ENCODE measurements around the gene PSD. TPM values are rescaled to one million over a fixed set of nuclear protein-coding genes. Genes with fewer than 3 reads are reported as not detected.

The PSD gene
- total RNA-seq, 4 donors from 2014 or later: 0.30 to 1.1 (median 0.70) TPM

DNA sequence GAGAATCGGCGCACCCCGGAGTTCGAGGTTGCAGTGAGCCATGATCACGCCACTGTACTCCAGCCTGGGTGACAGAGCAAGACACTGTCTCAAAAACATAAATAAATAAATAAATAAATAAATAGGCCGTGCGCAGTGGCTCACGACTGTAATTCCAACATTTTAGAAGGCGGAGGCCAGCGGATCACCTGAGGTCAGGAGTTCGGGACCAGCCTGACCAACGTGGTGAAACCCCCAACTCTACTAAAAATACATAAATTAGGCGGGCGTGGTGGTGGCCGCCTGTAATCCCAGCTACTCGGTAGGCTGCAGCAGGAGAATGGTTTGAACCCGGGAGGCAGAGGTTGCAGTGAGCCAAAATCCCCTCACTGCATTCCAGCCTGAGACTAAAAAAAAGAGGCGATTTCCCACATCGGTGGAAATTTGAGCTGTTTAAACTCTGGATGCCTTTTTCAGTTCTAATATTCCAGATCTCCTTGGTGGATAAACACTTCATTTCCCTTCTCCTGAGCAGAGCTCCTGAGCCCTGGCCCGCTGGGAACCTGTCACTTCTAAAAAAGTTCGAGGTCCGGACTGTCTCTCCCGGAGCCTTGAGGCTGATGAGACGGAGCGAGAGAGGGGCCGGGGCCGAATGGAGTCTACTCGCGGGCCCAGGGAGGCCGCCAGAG is 25.0 kb downstream of the PSD start:
- no peak for DNase-seq (ENCODE audit: low spot score in 2 of 2)
- Histone ChIP-seq H3K4me3 (peak overlapping the region; percentile 54 to 80 (median 77)), H3K4me1 (peaks cover 0 to 43% (median 22%) of the 10 kb centered on the region in 4 donors), H3K9me3 (no peaks in the 10 kb centered on the region), H3K27me3 (no peaks in the 10 kb centered on the region), H3K36me3 (peaks cover 0 to 19% (median 0%) of the 10 kb centered on the region in 3 donors), H3K27ac (peak overlapping the region; percentile 86 to 98 (median 95))
- WGBS, 2 donors: 34 to 37% methylated on average over 28 to 30 of the region's 30 CpGs
- TF ChIP-seq, protein P1, sequence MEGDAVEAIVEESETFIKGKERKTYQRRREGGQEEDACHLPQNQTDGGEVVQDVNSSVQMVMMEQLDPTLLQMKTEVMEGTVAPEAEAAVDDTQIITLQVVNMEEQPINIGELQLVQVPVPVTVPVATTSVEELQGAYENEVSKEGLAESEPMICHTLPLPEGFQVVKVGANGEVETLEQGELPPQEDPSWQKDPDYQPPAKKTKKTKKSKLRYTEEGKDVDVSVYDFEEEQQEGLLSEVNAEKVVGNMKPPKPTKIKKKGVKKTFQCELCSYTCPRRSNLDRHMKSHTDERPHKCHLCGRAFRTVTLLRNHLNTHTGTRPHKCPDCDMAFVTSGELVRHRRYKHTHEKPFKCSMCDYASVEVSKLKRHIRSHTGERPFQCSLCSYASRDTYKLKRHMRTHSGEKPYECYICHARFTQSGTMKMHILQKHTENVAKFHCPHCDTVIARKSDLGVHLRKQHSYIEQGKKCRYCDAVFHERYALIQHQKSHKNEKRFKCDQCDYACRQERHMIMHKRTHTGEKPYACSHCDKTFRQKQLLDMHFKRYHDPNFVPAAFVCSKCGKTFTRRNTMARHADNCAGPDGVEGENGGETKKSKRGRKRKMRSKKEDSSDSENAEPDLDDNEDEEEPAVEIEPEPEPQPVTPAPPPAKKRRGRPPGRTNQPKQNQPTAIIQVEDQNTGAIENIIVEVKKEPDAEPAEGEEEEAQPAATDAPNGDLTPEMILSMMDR (IDR thresholded peaks at IDR 0.05): peak in 3 of 5 experiments; percentile 95
- TF ChIP-seq POLR2A (IDR thresholded peaks at IDR 0.05): no peak

DNA sequence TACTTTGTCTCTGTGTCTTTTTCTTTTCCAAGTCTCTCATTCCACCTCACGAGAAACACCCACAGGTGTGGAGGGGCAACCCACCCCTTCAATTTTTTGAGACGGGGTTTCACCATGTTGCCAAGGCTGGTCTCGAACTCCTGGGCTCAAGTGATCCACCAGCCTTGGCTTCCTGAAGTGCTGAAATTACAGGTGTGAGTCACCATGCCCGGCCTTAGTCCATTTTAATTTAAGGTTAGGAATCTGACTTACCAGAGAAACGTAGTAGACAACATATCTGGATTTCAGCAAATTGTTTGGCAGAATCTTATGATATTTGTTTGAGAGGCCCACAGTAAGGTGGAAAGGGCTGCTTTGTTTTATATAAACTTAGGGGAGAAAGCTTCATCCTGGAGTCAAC is 26.3 kb downstream of the PSD start:
- no peak for DNase-seq (ENCODE audit: low spot score in 2 of 2)
- H3K36me3 ChIP-seq: peaks cover 0 to 7% (median 0%) of the 10 kb centered on the region in 3 donors
- peaks cover 0 to 31% (median 20%) of the 10 kb centered on the region in 4 donors for H3K4me1 ChIP-seq
- H3K27me3 ChIP-seq: no peaks in the 10 kb centered on the region
- H3K27ac ChIP-seq: no peak overlapping the region
- H3K4me3 ChIP-seq: no peak overlapping the region
- 91 to 92% methylated on average over 5 of the region's 5 CpGs for WGBS, 2 donors
- no peaks in the 10 kb centered on the region for H3K9me3 ChIP-seq
- TF ChIP-seq EP300 (IDR thresholded peaks at IDR 0.05): no peak

DNA sequence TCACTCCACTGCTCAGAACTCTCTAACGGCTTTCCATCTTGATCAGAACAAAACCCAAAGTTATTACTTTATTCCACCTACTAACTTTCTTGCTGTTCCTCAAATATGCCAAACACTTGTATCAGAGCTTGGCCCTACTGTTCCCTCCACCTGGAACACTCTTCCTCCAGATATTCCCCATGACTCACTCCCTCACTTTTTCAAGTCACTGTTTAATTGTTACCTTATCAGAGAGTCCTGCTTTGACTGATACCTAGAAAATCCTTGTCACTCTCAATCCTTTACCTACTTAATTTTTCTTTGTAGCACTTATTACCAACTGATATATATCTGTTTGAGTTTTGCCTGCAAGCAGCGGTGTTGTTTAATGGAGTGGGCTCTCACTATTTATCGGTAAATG is 28.7 kb downstream of the PSD start:
- Histone ChIP-seq H3K36me3 (no peaks in the 10 kb centered on the region), H3K27ac (no peak overlapping the region), H3K4me1 (peaks cover 0 to 18% (median 8%) of the 10 kb centered on the region in 4 donors), H3K27me3 (no peaks in the 10 kb centered on the region), H3K9me3 (no peaks in the 10 kb centered on the region), H3K4me3 (no peak overlapping the region)
- WGBS, 2 donors: 85 to 90% methylated on average over 3 of the region's 3 CpGs
- TF ChIP-seq, protein P1 (IDR thresholded peaks at IDR 0.05): no peak
- TF ChIP-seq EP300 (IDR thresholded peaks at IDR 0.05) (no peak), POLR2A (IDR thresholded peaks at IDR 0.05) (no peak)
- no peak for DNase-seq (ENCODE audit: low spot score in 2 of 2)

DNA sequence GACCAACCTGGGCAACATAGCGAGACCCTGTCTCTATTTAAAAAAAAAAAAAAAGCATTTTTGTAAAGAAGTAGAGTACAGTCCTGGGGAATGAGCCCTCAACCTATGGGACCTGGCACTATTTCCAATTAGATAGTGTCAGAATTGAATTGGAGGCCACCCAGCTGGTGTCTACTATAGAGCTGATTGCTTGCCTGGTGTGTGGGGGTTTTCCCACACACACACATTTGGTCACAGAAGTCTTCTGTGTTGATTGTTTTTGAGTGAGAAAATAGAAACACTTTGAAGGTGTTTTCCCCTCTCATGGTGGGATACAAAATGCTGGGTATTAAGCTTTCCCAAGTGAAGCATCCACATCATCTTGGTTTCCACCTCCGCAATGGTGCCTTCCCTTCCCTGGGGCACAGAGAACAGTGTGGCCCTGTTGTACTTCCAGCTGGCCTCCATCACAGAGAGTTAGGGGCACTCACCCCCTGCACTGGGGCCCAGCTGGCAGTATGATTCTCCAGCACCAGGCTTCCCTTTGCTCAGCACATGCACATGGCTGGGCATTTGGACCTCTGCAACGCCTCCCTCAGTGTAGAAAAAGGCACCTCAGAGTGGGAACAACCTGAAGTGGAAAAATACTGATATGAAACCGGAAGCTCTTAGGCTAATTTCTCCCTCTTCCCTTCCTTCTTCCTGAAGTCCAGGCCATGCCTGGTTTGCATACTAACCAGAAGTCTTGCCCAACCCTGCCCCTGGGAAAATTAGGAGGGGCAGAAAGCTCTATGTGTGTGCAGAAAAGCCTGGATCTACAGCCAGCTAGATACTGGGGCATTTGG is 33.8 kb downstream of the PSD start:
- DNase-seq (ENCODE audit: low spot score in 2 of 2): peak in 1 of 2 donors; percentile 33
- Histone ChIP-seq H3K4me1 (peaks cover 0 to 10% (median 3%) of the 10 kb centered on the region in 4 donors), H3K36me3 (peaks cover 0 to 39% (median 8%) of the 10 kb centered on the region in 3 donors), H3K4me3 (no peak overlapping the region), H3K27ac (no peak overlapping the region), H3K27me3 (no peaks in the 10 kb centered on the region), H3K9me3 (no peaks in the 10 kb centered on the region)
- TF ChIP-seq EP300 (IDR thresholded peaks at IDR 0.05): no peak
- TF ChIP-seq, protein P1 (IDR thresholded peaks at IDR 0.05): no peak
- TF ChIP-seq POLR2A (IDR thresholded peaks at IDR 0.05): no peak
- 77 to 81% methylated on average over 4 of the region's 4 CpGs for WGBS, 2 donors

DNA sequence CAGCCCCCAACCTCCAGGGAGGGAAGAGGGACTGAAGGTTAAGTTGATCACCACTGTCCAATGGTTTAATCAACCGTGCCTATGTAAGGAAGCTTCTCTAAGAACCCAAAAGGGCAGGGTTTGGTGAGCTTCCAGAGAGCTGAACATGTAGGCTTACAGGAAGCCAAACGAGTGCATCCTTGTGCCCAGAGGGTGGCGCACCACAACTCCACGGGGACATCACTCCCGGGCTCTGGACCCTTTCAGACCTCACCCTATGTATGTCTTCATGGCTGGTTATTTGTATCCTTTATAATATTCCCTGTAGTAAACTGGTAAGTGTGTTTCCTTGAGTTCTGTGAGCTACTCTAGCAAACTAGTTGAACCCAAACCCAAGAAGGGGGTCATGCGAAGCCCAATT is 34.5 kb downstream of the PSD start:
- no peaks in the 10 kb centered on the region for H3K9me3 ChIP-seq
- WGBS, 2 donors: 44 to 45% methylated on average over 6 of the region's 6 CpGs
- peaks cover 0 to 47% (median 16%) of the 10 kb centered on the region in 3 donors for H3K36me3 ChIP-seq
- H3K27me3 ChIP-seq: no peaks in the 10 kb centered on the region
- no peak overlapping the region for H3K4me3 ChIP-seq
- TF ChIP-seq EP300 (IDR thresholded peaks at IDR 0.05): no peak
- TF ChIP-seq, protein P1 (IDR thresholded peaks at IDR 0.05): no peak
- no peak for TF ChIP-seq POLR2A (IDR thresholded peaks at IDR 0.05)
- H3K27ac ChIP-seq: no peak overlapping the region
- peaks cover 0 to 10% (median 3%) of the 10 kb centered on the region in 4 donors for H3K4me1 ChIP-seq
- no peak for DNase-seq (ENCODE audit: low spot score in 2 of 2)
